ENCODE results near the gene CCNK.
A peak's percentile ranks its signal among the peaks of the same experiment; 100 is the strongest.

CCNK gene

GRCh38 chr14:99459481-99460100 lies 21.6 kb upstream of the CCNK start:
- ATAC-seq: no peak
- Mint-ChIP-seq H3K4me3 (no peak overlapping the region), H3K27ac (peak overlapping the region; percentile 23), H3K9me3 (no peaks in the 10 kb centered on the region), H3K4me1 (peaks cover 12% of the 10 kb centered on the region), H3K36me3 (peaks cover 70% of the 10 kb centered on the region)
- no peak for DNase-seq (ENCODE audit: low spot score in 2 of 2)

DNA sequence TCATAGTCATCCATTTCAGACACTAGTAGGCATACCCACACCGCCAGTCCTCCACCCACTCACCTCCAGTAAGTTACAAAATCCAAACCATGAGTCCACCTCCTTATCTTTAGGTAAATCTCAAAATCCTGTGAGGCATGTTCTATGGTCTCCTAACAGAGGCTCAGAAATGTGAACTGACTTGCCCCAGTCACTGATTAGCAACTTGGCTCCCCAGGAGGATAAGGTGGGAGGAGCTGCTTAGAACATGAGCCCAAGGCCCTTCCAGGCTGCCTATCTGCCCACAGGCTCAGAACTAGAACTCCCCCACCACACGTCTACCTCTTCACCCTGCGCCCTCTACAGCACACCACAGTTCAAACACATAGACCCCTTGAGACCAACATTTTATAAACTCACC lies 20.4 kb upstream of the CCNK start:
- no peak overlapping the region for H3K4me3 Mint-ChIP-seq
- no peak for DNase-seq (ENCODE audit: low spot score in 2 of 2)
- H3K4me1 Mint-ChIP-seq: peaks cover 12% of the 10 kb centered on the region
- ATAC-seq: no peak
- H3K9me3 Mint-ChIP-seq: no peaks in the 10 kb centered on the region
- H3K27ac Mint-ChIP-seq: peak overlapping the region; percentile 23
- H3K36me3 Mint-ChIP-seq: peaks cover 74% of the 10 kb centered on the region

DNA sequence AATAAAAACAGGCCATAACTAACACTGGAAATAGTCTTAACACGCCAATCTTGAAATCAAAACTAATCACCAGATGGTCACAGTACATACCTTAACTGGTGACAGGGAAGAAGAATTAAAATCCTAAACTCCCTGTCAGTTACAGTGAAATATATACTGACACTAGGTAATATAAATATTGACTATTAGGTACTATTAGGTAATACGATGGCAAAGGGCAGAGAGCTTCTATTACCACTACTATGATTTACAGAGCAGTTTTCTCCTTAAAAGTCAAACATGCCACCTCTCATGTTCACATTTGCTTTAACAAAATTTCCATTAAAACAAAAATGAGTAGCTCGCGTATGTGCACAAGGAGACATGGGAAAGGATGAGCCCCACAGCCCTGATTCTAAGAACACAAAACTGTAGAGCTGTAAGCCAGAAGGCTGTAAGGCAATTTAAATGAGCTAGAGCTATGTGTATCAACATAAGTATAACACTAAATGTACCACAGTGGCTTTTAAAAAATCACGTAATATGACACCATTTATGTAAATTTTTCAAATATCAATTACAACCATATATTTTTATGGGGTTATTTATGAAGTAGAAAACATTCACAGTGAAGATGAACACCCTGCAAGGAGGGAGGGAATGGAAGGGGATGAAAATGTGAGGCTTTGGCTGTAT lies 19.7 kb upstream of the CCNK start:
- Mint-ChIP-seq H3K4me3 (no peak overlapping the region), H3K4me1 (peaks cover 17% of the 10 kb centered on the region), H3K36me3 (peaks cover 66% of the 10 kb centered on the region), H3K9me3 (no peaks in the 10 kb centered on the region), H3K27ac (peak overlapping the region; percentile 36)
- no peak for DNase-seq (ENCODE audit: low spot score in 2 of 2)
- ATAC-seq: no peak

DNA sequence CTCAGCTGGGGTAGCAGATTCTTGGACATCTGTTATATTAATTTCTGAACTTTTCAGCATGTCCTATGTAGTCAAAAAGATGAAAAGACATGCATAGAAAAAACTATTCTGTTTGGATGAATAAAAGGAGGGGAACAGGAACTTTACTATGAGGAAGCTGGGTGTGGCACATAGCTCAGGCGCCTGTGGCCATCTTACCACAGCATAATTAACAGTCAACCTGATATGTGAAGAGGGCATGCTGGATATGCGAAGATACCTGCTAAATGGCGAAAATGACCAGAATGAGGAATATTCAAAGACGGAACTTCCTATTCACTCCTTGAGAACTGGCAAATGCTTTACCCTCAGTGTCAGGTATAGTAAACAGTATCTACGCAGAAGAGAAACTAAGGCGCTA lies 19.0 kb upstream of the CCNK start:
- ATAC-seq (no peak), DNase-seq (ENCODE audit: low spot score in 2 of 2) (no peak)
- Mint-ChIP-seq H3K9me3 (no peaks in the 10 kb centered on the region), H3K36me3 (peaks cover 59% of the 10 kb centered on the region), H3K27ac (peak overlapping the region; percentile 36), H3K4me3 (no peak overlapping the region), H3K4me1 (peaks cover 19% of the 10 kb centered on the region)

GRCh38 chr14:99463974-99464373 lies 17.2 kb upstream of the CCNK start:
- ATAC-seq (no peak), DNase-seq (ENCODE audit: low spot score in 2 of 2) (no peak)
- H3K27ac Mint-ChIP-seq: no peak overlapping the region
- H3K9me3 Mint-ChIP-seq: no peaks in the 10 kb centered on the region
- H3K4me3 Mint-ChIP-seq: no peak overlapping the region
- peaks cover 36% of the 10 kb centered on the region for H3K4me1 Mint-ChIP-seq
- peaks cover 42% of the 10 kb centered on the region for H3K36me3 Mint-ChIP-seq

- DNase-seq (ENCODE audit: low spot score in 2 of 2): no peak
- Mint-ChIP-seq H3K9me3 (no peaks in the 10 kb centered on the region), H3K4me1 (peaks cover 48% of the 10 kb centered on the region), H3K27ac (peak overlapping the region; percentile 24), H3K4me3 (no peak overlapping the region), H3K36me3 (peaks cover 38% of the 10 kb centered on the region)
- ATAC-seq: no peak
Observed at GRCh38 chr14:99465288-99465687, 15.9 kb upstream of the CCNK start.

- H3K27ac Mint-ChIP-seq: peak overlapping the region; percentile 11
- peaks cover 51% of the 10 kb centered on the region for H3K4me1 Mint-ChIP-seq
- peaks cover 35% of the 10 kb centered on the region for H3K36me3 Mint-ChIP-seq
- no peak for DNase-seq (ENCODE audit: low spot score in 2 of 2)
- H3K9me3 Mint-ChIP-seq: no peaks in the 10 kb centered on the region
- no peak for ATAC-seq
- no peak overlapping the region for H3K4me3 Mint-ChIP-seq
Observed at GRCh38 chr14:99466758-99467157, 14.5 kb upstream of the CCNK start.

DNA sequence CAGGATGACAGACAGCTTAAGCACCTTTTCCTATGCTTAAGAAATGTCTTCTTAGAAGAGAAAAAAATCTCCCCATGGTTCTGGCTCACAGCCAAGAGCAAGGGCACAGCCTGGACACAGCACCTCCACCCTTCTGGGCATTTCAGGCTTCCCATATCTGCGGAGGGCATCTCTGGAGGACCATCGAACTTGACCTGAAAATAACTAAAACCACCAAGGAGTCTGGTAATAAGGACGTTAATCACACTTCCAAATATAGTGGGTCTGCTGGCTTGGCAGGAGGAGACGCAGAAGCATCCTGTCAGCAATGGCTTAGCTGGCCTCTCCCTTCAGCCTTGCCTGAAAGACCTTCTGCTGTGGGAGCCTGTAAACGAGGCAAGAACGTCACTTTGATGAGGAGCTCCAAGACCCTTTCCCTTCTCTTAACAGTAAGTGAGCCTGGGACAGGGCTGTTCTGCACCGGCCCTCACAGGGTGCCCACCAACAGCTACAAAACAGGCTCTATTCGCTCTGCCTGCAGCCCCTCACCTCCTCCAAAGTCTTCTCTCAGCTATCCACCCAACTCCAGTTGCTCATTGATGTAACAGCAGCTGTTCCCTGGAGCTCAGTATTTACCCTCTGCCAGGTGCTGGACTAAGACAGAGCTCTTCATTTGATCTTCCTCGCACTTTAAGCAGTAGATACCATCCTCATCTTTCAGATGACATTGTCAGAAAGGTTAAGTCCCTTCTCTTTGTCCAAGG lies 13.7 kb upstream of the CCNK start:
- Mint-ChIP-seq H3K9me3 (no peaks in the 10 kb centered on the region), H3K36me3 (peaks cover 27% of the 10 kb centered on the region), H3K4me1 (peaks cover 48% of the 10 kb centered on the region), H3K4me3 (no peak overlapping the region), H3K27ac (peak overlapping the region; percentile 76)
- DNase-seq (ENCODE audit: low spot score in 2 of 2) (no peak), ATAC-seq (no peak)

DNA sequence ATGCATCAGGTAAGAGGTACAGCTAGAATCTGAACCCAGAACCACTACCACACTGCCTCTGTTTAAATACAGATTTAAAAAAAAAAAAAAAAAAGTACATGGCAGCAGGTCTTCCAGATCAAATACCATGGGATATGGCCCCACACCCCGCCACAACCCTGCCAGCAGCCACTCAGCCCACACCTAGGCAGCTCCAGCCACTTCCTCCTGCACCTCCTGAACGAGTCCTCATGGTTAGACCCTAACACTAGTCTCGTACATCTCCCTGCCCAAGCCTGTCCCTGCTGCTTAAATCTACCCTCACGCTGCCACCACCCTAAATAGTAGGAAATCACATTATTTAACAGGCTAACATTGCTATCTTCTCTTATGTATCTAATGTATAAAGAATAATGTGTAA lies 13.1 kb upstream of the CCNK start:
- peaks cover 22% of the 10 kb centered on the region for H3K36me3 Mint-ChIP-seq
- peaks cover 45% of the 10 kb centered on the region for H3K4me1 Mint-ChIP-seq
- peak overlapping the region; percentile 76 for H3K27ac Mint-ChIP-seq
- H3K4me3 Mint-ChIP-seq: no peak overlapping the region
- H3K9me3 Mint-ChIP-seq: no peaks in the 10 kb centered on the region
- DNase-seq (ENCODE audit: low spot score in 2 of 2) (no peak), ATAC-seq (no peak)

DNA sequence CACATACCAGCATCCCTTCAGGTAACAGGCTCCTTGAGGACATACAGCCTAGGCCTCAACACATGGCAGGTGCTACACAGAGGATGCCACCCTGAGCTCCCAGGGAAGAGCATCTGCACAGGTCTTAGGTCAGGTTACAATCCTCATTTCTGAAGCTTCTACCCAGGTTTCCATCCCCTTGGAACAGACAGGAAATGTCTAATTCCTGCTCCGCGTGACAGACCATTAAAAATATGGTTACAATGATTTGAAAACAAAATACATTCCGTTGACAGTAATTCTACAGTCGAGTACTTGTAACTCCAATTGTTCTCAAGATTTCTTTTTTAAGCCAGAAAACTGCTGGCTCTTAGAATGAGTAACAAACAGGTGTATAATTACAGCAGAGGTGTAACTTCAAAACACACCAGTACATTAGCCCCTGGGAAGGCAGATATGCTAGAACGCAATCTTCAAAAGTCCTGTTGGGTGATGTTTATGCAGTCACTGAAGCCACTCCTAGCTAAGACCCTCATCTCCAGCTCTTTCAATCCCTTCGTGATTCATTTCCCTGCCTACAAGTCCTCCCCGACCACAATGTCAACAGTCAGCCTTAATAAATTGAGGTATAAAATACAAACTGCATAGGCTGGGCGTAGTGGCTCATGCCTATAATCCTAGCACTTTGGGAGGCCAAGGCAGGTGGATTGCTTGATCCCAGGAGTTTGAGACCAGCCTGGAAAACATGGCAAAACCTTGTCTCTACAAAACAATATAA lies 12.2 kb upstream of the CCNK start:
- Mint-ChIP-seq H3K4me3 (no peak overlapping the region), H3K4me1 (peaks cover 45% of the 10 kb centered on the region), H3K36me3 (peaks cover 14% of the 10 kb centered on the region), H3K9me3 (no peaks in the 10 kb centered on the region), H3K27ac (peak overlapping the region; percentile 76)
- no peak for DNase-seq (ENCODE audit: low spot score in 2 of 2)
- no peak for ATAC-seq

DNA sequence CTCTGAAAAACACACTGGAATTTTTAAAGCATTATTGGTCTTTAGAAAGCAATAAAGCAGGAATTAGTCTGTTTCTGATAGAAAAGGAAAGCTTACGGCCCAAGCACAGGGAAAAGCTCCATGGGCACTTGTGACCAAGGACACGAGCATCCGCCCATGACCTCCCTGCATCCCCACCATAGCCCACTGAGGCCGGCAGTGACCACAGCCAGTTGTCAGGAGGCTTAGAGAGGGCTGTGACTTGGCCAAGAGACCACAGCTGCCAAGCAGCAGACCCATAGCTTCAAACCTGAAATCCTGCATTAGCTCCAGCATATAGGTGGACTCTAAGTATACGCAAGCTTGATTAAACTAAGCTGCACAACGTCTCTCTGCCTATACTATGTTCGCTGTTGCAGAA lies 9.5 kb upstream of the CCNK start:
- no peak overlapping the region for H3K4me3 Mint-ChIP-seq
- peaks cover 48% of the 10 kb centered on the region for H3K4me1 Mint-ChIP-seq
- no peak for DNase-seq (ENCODE audit: low spot score in 2 of 2)
- no peaks in the 10 kb centered on the region for H3K36me3 Mint-ChIP-seq
- no peak for ATAC-seq
- no peak overlapping the region for H3K27ac Mint-ChIP-seq
- no peaks in the 10 kb centered on the region for H3K9me3 Mint-ChIP-seq

DNA sequence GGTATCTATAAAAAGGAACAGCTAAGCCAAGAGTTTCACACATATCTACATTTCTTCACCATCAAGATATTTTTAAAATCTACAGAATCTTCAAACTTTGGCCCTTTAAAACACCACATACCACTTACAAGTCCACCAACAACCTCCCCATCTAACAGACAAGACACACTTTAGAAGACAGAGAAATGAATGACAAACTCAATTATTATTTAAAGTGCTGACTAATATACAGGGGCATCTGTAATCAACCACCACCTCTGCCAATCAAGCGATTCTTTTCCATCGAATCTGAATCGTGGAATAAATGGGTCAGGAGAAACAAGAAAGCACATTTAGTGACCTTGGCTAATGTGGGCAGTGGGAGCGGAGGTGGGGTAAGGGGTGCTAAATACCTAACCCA lies 8.3 kb upstream of the CCNK start:
- Mint-ChIP-seq H3K9me3 (no peaks in the 10 kb centered on the region), H3K36me3 (no peaks in the 10 kb centered on the region), H3K4me1 (peaks cover 46% of the 10 kb centered on the region), H3K27ac (no peak overlapping the region), H3K4me3 (no peak overlapping the region)
- no peak for ATAC-seq
- no peak for DNase-seq (ENCODE audit: low spot score in 2 of 2)

- ATAC-seq (no peak), DNase-seq (ENCODE audit: low spot score in 2 of 2) (no peak)
- peaks cover 46% of the 10 kb centered on the region for H3K4me1 Mint-ChIP-seq
- H3K4me3 Mint-ChIP-seq: no peak overlapping the region
- H3K27ac Mint-ChIP-seq: no peak overlapping the region
- no peaks in the 10 kb centered on the region for H3K36me3 Mint-ChIP-seq
- no peaks in the 10 kb centered on the region for H3K9me3 Mint-ChIP-seq
Observed at GRCh38 chr14:99473458-99473857, 7.8 kb upstream of the CCNK start.

DNA sequence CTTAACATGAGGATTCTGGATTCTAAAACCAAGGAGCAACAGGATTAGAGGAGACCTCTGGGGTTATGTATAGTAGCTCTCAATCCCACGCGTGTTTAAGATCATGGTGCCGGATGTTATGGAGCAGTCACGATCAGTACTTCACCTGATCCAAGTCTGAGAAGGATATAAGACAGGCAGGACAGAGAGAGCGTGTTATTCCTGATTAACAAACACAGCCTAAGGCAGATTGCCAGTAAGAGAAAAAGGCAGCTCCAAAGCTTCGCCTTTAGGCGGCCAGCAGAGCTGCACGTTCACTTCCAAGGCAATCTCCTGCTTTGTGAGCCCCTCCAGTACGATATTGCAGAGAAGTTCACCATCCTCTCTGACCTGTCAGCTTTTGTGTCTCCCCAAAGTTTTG lies 6.0 kb upstream of the CCNK start:
- H3K4me1 Mint-ChIP-seq: peaks cover 43% of the 10 kb centered on the region
- no peak overlapping the region for H3K4me3 Mint-ChIP-seq
- peaks cover 5% of the 10 kb centered on the region for H3K36me3 Mint-ChIP-seq
- H3K27ac Mint-ChIP-seq: no peak overlapping the region
- ATAC-seq: no peak
- H3K9me3 Mint-ChIP-seq: no peaks in the 10 kb centered on the region
- DNase-seq (ENCODE audit: low spot score in 2 of 2): no peak

DNA sequence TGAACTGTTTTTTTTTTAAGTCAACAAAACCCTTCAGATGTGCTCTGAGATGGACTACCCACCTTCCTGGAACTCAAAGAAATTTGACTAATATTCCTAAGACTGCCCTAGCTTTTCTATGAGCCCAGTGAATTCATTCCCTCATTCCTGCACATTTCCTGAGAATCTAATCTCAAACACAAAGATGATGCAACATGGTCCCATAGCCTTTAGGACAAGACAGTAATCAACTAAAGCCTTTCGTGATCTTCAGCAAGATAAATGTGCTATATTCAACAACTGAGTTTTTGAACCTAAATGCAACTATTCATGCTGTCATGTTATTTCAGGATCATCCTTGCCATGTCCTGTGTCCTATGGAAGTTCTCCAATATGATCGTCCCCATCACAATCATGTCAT lies 5.5 kb upstream of the CCNK start:
- peaks cover 38% of the 10 kb centered on the region for H3K4me1 Mint-ChIP-seq
- H3K9me3 Mint-ChIP-seq: no peaks in the 10 kb centered on the region
- no peak for DNase-seq (ENCODE audit: low spot score in 2 of 2)
- no peak overlapping the region for H3K27ac Mint-ChIP-seq
- H3K36me3 Mint-ChIP-seq: peaks cover 5% of the 10 kb centered on the region
- ATAC-seq: no peak
- H3K4me3 Mint-ChIP-seq: no peak overlapping the region

Data from stimulated activated effector memory CD8-positive, alpha-beta T cell treated with anti-CD3 and anti-CD28 coated beads, Interleukin-12 subunit alpha, Interleukin-12 subunit beta, amount 100 ng/mL, for 72 hours (primary cell).